ENCODE measurements around the gene KDM7A. TPM values are rescaled to one million over a fixed set of nuclear protein-coding genes. Genes with fewer than 3 reads are reported as not detected.

KDM7A gene, protein sequence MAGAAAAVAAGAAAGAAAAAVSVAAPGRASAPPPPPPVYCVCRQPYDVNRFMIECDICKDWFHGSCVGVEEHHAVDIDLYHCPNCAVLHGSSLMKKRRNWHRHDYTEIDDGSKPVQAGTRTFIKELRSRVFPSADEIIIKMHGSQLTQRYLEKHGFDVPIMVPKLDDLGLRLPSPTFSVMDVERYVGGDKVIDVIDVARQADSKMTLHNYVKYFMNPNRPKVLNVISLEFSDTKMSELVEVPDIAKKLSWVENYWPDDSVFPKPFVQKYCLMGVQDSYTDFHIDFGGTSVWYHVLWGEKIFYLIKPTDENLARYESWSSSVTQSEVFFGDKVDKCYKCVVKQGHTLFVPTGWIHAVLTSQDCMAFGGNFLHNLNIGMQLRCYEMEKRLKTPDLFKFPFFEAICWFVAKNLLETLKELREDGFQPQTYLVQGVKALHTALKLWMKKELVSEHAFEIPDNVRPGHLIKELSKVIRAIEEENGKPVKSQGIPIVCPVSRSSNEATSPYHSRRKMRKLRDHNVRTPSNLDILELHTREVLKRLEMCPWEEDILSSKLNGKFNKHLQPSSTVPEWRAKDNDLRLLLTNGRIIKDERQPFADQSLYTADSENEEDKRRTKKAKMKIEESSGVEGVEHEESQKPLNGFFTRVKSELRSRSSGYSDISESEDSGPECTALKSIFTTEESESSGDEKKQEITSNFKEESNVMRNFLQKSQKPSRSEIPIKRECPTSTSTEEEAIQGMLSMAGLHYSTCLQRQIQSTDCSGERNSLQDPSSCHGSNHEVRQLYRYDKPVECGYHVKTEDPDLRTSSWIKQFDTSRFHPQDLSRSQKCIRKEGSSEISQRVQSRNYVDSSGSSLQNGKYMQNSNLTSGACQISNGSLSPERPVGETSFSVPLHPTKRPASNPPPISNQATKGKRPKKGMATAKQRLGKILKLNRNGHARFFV
- total RNA-seq: 10 to 100 TPM in 3 of 4 donors, 1 to 10 TPM in 1; 4.1 to 17.5 (median 12.4) TPM

DNA sequence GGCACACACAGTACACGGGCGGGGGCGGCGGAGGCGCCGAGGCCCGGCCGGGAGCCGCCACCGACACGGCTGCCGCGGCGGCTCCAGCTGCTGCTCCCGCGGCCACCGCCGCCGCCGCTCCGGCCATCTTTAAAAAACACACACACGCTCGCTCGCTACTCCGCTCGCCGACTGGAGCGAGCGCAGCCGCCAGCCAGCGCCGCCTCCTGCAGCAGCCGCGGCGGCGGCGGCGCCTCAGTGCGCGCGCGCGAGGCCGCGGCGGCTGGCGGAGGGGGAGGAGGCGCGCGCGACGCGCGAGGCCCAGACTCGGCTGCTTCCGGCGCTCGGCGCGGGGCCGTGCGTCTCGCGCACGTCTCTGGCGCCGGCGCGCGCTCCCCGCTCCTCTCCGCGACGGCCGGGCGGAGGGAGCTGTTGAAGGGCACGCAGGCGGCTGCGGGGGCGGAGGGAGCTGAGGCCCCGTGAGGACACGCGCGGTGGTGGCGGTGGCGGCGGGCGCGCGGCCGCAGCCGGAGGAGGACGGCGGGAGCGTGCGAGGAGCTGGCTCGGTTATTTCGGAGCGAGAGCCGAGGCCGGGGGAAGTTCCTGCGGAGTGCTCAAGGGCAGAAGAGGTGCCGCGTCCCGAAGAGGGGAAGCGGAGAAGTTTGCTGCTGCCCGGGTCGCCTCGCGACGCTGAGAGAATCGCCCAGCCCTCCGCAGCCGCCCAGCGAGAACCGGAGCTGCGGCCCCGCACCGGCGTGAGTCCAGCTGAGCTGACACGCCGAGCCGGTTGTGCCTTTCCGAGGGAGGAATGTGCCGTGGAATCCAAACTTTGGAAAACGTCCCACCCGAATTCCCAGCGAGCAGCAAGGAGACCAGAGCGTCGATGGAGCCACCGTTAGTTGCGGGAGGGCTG, at the start of gene KDM7A:
TSS of gene KDM7A (minus strand) at position 173 of the 892 bp plus-strand sequence. CDS start at position 127, 46 bp downstream.
- Histone ChIP-seq H3K36me3 (no peaks in the 10 kb centered on the region), H3K4me1 (peaks cover 0 to 7% of the 10 kb centered on the region in 2 donors), H3K9me3 (no peaks in the 10 kb centered on the region), H3K27ac (peak within 1 kb of the TSS; percentile 93 to 98), H3K27me3 (no peaks in the 10 kb centered on the region), H3K4me3 (peak within 1 kb of the TSS; percentile 55 to 68)
- peak; percentile 85 to 88 for DNase-seq
- TF ChIP-seq POLR2A (IDR thresholded peaks at IDR 0.05): peak; percentile 78 to 89
- TF ChIP-seq, protein P1, sequence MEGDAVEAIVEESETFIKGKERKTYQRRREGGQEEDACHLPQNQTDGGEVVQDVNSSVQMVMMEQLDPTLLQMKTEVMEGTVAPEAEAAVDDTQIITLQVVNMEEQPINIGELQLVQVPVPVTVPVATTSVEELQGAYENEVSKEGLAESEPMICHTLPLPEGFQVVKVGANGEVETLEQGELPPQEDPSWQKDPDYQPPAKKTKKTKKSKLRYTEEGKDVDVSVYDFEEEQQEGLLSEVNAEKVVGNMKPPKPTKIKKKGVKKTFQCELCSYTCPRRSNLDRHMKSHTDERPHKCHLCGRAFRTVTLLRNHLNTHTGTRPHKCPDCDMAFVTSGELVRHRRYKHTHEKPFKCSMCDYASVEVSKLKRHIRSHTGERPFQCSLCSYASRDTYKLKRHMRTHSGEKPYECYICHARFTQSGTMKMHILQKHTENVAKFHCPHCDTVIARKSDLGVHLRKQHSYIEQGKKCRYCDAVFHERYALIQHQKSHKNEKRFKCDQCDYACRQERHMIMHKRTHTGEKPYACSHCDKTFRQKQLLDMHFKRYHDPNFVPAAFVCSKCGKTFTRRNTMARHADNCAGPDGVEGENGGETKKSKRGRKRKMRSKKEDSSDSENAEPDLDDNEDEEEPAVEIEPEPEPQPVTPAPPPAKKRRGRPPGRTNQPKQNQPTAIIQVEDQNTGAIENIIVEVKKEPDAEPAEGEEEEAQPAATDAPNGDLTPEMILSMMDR (IDR thresholded peaks at IDR 0.05): peak in 2 of 4 experiments; percentile 6 to 20
- intact Hi-C loops (cut with DNase I; ENCODE audit: low total_unique reads): no loop called here

DNA sequence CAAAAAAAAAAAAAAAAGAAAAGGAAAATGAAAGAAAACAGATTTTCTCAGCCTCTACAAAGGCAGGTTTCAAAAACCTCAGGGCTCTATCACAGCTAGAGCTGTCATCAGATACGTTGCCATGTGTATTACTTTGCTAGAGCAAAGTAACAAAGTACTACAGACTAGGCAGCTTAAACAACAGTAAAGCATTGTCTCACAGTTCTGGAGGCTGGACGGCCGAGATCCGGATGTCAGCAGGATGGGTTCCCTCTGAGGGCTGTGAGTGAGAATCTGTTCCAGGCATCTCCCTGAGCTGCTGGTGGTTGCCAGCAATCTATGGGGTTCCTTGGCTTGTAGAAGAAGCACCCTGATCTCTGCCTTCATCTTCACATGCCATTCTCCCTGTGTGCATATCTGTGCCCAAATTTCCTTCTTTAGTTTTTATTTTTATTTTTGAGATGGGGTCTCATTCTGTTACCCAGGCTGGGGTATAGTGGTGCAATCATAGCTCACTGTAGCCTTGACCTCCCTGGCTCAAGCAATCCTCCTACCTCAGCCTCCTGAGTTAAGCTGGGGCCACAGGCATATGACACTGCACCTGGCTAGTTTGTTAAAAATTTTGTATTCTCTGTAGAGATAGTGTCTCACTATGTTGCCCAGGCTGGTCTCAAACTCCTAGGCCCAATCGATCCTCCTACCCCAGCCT, 48.9 kb upstream of the KDM7A start:
- Histone ChIP-seq H3K4me1 (peaks cover 0 to 10% of the 10 kb centered on the region in 2 donors), H3K4me3 (no peak overlapping the region), H3K27me3 (peaks cover 0 to 4% of the 10 kb centered on the region in 2 donors), H3K36me3 (no peaks in the 10 kb centered on the region), H3K27ac (no peak overlapping the region), H3K9me3 (no peaks in the 10 kb centered on the region)
- no peak for TF ChIP-seq POLR2A (IDR thresholded peaks at IDR 0.05)
- TF ChIP-seq, protein P1 (IDR thresholded peaks at IDR 0.05): no peak
- intact Hi-C loops (cut with DNase I; ENCODE audit: low total_unique reads): no loop called here
- no peak for DNase-seq

DNA sequence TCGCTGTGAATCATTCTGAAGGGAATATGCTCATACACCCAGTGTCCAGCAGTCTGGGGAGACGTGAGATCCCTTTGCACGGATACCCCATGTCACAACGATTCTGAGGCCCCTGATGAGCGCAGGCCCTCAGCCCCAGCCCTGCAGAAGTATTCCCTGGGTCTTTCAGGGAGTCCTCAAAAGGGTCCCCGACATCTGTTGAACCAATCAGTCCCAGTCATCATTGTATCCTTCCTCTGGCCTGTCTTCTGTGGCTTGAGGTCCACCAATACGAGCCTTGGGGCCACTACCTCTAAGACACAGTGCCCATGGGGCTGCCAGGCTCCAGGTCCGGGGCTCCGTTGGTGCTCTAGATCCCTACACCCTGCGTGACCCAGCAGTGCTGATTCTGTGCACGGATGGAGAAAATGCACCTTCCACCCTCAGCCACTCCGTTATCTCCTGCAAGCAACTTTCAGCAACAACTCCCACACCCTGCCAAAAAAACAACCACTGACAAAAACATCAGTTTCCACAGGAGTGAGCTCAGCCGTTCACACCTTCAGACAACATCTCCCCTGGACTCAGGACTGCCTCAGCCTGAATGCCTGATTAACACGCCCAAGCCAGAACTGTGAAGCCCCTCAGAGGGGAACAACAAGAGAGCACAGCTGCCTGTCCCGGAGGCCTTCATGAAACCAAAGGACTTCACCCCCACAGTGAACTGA, 46.9 kb upstream of the KDM7A start:
- Histone ChIP-seq H3K4me1 (no peaks in the 10 kb centered on the region), H3K27ac (no peak overlapping the region), H3K27me3 (no peaks in the 10 kb centered on the region), H3K4me3 (no peak overlapping the region), H3K9me3 (no peaks in the 10 kb centered on the region), H3K36me3 (no peaks in the 10 kb centered on the region)
- TF ChIP-seq, protein P1 (IDR thresholded peaks at IDR 0.05): no peak
- TF ChIP-seq POLR2A (IDR thresholded peaks at IDR 0.05): no peak
- DNase-seq: no peak
- intact Hi-C loops (cut with DNase I; ENCODE audit: low total_unique reads): no loop called here

DNA sequence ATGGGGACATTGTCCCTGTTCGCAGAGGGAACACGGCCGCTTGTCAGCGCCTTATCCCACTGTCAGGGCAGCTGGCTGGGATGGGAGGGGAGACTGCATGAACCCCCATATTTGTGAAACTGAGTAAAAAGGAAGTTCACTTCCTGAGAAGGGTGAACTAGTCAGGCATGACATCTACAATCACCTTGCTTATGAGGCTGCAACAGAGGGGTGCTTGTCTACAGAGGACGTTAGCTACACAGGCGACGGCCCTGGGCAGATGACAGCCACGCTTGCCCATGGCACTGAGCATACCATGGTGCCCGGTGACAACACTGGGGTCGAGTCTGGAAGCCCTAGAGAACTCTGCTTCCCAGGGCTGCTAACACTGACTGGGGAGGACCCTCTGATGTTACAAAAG, 46.0 kb upstream of the KDM7A start:
- DNase-seq: no peak
- no peak for TF ChIP-seq POLR2A (IDR thresholded peaks at IDR 0.05)
- TF ChIP-seq, protein P1 (IDR thresholded peaks at IDR 0.05): no peak
- no peak overlapping the region for H3K4me3 ChIP-seq
- H3K36me3 ChIP-seq: no peaks in the 10 kb centered on the region
- H3K27me3 ChIP-seq: no peaks in the 10 kb centered on the region
- H3K9me3 ChIP-seq: no peaks in the 10 kb centered on the region
- intact Hi-C loops (cut with DNase I; ENCODE audit: low total_unique reads): no loop called here
- no peak overlapping the region for H3K27ac ChIP-seq
- H3K4me1 ChIP-seq: no peaks in the 10 kb centered on the region
